Tibial nerve (tissue), 4 donors: ENCODE results near the gene LINGO1. TPM values are rescaled to one million over a fixed set of nuclear protein-coding genes. Genes with fewer than 3 reads are reported as not detected.

Experiments
- DNase-seq, 2 donors: peaks; one replicate each; pipeline ENCODE4 v3.0.0-alpha.2; 2019; ENCODE audit warnings: low spot score in 2 of 2
- H3K27ac ChIP-seq, 4 donors: fragments of 200-600 bp; sonication (generic) in 3 of 4; one replicate each; pipeline ENCODE4 v1.5.1; 2017 to 2019; ENCODE audit warnings: mild to moderate bottlenecking in 1 of 4
- H3K27me3 ChIP-seq, 2 donors: fragments of 200-600 bp; sonication (generic) in 1 of 2; one replicate each; pipeline versions ENCODE4 v1.5.1 to v1.6.0; 2017 to 2019
- H3K36me3 ChIP-seq, 3 donors: fragments of 200-600 bp; sonication (generic); one replicate each; pipeline ENCODE4 v1.5.1; 2018 to 2019
- H3K4me1 ChIP-seq, 4 donors: fragments of 200-600 bp; sonication (generic) in 3 of 4; one replicate each; pipeline ENCODE4 v1.5.1; 2017 to 2019
- H3K4me3 ChIP-seq, 4 donors: fragments of 200-600 bp; sonication (generic) in 3 of 4; one replicate each; pipeline ENCODE4 v1.5.1; 2017 to 2019; ENCODE audit warnings: mild to moderate bottlenecking in 1 of 4, moderate library complexity in 1 of 4
- H3K9me3 ChIP-seq, 4 donors: fragments of 200-600 bp; sonication (generic) in 3 of 4; one replicate each; pipeline ENCODE4 v1.5.1; 2017 to 2019
- EP300 ChIP-seq, 2 donors: sonication (generic); formaldehyde crosslinking; IDR thresholded peaks; one replicate each; pipeline ENCODE4 v1.6.1; 2017; ENCODE audit warnings: antibody characterized with exemption in 2 of 2, mild to moderate bottlenecking in 1 of 2
- POLR2A ChIP-seq, 2 donors: fragments of 450-650 bp; IDR thresholded peaks; one replicate each; pipeline ENCODE4 v1.6.1; 2017; ENCODE audit warnings: antibody characterized with exemption in 2 of 2, mild to moderate bottlenecking in 2 of 2, moderate library complexity in 2 of 2
- WGBS, 2 donors: methylation state at CpG; one replicate each; pipeline ENCODE4 v1.1.5; 2018; 5-methylcytosine and 5-hydroxymethylcytosine counted together
- total RNA-seq, 4 donors: library from RNA; depleted of rRNA; stranded (reverse); fragments of >200 nt; gene quantifications; one replicate each; pipeline ENCODE4 v1.1.0, GENCODE V29; 2016
- TF ChIP-seq, protein P1 (sequence below), 5 experiments: fragments of 200-600 bp in 3 of 5; fragments of 450-650 bp in 2 of 5; sonication (generic) in 3 of 5; IDR thresholded peaks; one replicate each; pipeline ENCODE4 v1.5.1; 2016 to 2019; ENCODE audit warnings: antibody characterized with exemption in 5 of 5, mild to moderate bottlenecking in 3 of 5, moderate library complexity in 2 of 5

Gene LINGO1
- total RNA-seq, 4 donors from 2014 or later: 0.42 to 2.4 (median 1.3) TPM

DNA sequence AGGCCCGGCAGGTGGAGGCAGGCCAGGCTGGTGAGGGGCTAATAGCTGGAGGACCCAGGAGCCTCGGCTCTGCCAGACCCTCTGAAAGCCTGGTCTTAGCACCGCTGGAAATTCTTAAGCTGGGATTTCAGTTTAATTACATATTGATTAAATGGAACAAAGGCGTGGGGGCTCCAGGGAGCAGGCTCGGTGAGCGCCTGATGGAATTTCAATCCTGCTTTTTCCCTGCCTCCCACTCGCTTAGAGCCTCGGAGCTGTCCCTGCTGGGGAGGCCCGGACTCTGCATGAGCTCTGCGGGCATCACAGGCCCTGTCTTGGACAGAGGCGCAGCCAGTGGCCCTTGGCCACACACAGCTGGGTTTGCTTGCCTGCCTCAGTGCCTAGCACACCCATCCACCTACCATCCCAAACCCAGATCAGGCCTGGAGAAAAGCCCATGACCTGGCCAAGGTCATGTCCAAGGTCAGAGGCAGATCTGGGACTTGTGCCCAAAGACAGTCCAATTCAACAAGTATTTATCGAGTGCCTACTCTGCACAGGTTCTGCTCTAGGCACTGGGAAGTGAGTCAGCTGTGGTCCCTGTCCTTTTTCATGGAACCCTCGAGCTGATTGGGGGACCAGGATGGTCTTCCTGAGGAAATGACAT is 40.6 kb downstream of the LINGO1 start:
- no peaks in the 10 kb centered on the region for H3K9me3 ChIP-seq
- TF ChIP-seq POLR2A (IDR thresholded peaks at IDR 0.05): no peak
- TF ChIP-seq, protein P1, sequence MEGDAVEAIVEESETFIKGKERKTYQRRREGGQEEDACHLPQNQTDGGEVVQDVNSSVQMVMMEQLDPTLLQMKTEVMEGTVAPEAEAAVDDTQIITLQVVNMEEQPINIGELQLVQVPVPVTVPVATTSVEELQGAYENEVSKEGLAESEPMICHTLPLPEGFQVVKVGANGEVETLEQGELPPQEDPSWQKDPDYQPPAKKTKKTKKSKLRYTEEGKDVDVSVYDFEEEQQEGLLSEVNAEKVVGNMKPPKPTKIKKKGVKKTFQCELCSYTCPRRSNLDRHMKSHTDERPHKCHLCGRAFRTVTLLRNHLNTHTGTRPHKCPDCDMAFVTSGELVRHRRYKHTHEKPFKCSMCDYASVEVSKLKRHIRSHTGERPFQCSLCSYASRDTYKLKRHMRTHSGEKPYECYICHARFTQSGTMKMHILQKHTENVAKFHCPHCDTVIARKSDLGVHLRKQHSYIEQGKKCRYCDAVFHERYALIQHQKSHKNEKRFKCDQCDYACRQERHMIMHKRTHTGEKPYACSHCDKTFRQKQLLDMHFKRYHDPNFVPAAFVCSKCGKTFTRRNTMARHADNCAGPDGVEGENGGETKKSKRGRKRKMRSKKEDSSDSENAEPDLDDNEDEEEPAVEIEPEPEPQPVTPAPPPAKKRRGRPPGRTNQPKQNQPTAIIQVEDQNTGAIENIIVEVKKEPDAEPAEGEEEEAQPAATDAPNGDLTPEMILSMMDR (IDR thresholded peaks at IDR 0.05): no peak
- no peak for TF ChIP-seq EP300 (IDR thresholded peaks at IDR 0.05)
- no peak for DNase-seq
- H3K27me3 ChIP-seq: no peaks in the 10 kb centered on the region
- WGBS, 2 donors: 62 to 77% methylated on average over 13 of the region's 13 CpGs
- H3K27ac ChIP-seq: no peak overlapping the region
- H3K4me1 ChIP-seq: no peaks in the 10 kb centered on the region
- H3K36me3 ChIP-seq: no peaks in the 10 kb centered on the region
- no peak overlapping the region for H3K4me3 ChIP-seq

DNA sequence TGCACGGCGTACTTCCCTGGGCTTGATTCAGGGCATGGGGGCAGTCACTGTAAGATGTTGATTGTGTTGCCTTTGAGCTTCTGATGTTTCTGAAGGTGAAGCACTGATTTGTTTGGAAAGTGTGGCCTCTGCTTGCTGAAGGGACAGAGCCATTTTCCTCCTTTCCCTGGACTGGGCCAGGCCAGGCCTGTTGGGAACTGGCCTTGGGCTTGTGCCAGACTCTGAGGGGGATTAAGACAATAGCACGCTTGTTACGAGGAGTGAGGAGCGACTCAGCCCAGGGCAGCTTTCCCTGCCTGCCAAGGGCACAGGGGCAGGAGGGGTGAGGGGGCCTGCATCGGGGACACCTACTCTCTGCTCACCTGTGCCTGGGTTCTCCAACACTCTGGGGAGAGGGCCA is 42.9 kb downstream of the LINGO1 start:
- Histone ChIP-seq H3K9me3 (no peaks in the 10 kb centered on the region), H3K36me3 (no peaks in the 10 kb centered on the region), H3K27me3 (no peaks in the 10 kb centered on the region), H3K4me1 (no peaks in the 10 kb centered on the region), H3K4me3 (no peak overlapping the region), H3K27ac (peak overlapping the region in 1 of 4 donors; percentile 36)
- DNase-seq: peak in 1 of 2 donors; percentile 42
- TF ChIP-seq POLR2A (IDR thresholded peaks at IDR 0.05) (no peak), EP300 (IDR thresholded peaks at IDR 0.05) (no peak)
- TF ChIP-seq, protein P1 (IDR thresholded peaks at IDR 0.05): no peak
- 33 to 34% methylated on average over 3 to 5 of the region's 6 CpGs for WGBS, 2 donors

DNA sequence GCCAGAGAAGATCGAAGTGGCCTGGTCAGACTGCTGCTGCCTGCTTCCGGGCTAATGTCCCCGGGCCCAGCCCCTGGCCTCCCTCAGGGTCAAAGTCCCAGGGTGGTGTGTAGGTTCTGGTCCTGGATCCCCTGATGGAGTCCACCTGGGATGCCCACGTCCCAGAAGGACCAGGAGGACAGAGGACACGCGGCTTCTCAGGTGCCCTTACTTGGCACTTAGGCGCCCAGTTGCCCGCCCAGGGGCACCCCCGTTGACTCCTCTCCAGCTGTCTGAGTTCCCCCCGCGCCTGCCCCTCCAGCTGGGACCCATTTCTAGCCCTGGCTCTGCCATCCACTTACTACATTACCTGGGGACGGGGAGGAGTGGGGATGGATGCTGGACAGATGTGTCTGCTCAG is 44.6 kb downstream of the LINGO1 start:
- Histone ChIP-seq H3K9me3 (no peaks in the 10 kb centered on the region), H3K27ac (no peak overlapping the region), H3K4me1 (no peaks in the 10 kb centered on the region), H3K27me3 (no peaks in the 10 kb centered on the region), H3K36me3 (no peaks in the 10 kb centered on the region), H3K4me3 (no peak overlapping the region)
- TF ChIP-seq POLR2A (IDR thresholded peaks at IDR 0.05): no peak
- WGBS, 2 donors: 80 to 92% methylated on average over 4 to 12 of the region's 12 CpGs
- DNase-seq: no peak

DNA sequence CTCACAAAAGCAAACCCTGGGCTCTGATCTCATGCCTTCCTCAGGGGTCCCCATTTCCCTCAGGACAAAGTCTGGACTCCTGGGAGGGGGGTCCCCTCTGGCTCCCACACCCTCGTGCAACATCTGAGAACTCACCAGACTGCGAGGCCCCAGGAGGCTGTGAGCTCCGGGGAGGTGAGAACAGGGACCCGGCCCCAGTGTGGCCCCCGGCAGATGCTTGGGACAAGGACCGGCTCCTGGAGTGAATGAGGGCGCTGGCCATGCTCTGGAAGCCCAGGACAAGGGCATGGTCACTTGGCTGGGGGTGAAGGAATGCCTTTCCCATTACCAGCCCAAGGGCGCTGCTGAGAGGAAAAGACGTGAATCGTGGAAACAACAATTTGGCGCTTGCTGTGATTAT is 48.0 kb downstream of the LINGO1 start:
- H3K9me3 ChIP-seq: no peaks in the 10 kb centered on the region
- no peak for DNase-seq
- no peak overlapping the region for H3K27ac ChIP-seq
- 81 to 82% methylated on average over 11 of the region's 11 CpGs for WGBS, 2 donors
- H3K4me1 ChIP-seq: no peaks in the 10 kb centered on the region
- H3K27me3 ChIP-seq: no peaks in the 10 kb centered on the region
- no peak for TF ChIP-seq EP300 (IDR thresholded peaks at IDR 0.05)
- TF ChIP-seq POLR2A (IDR thresholded peaks at IDR 0.05): no peak
- TF ChIP-seq, protein P1 (IDR thresholded peaks at IDR 0.05): no peak
- no peaks in the 10 kb centered on the region for H3K36me3 ChIP-seq
- H3K4me3 ChIP-seq: no peak overlapping the region

DNA sequence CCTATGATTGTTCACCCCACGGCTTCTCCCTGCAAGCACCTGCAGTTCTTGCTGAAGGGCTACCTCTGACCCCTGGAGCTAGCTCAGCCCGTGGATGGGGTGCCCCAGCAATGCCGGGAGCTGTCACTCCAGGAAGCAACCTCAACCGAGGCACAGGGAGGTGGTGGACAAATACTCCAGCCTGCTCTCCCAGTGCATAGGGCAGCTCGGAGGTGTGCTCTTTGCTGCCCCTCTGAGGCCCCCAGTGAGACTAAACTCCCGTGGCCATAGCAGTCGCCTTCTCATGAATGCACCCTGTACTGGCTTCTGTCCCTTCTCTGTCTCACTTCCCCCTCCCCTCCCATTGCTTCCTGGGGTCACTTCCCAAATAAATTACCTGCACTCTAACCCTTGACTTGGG is 48.5 kb downstream of the LINGO1 start:
- Histone ChIP-seq H3K36me3 (no peaks in the 10 kb centered on the region), H3K9me3 (no peaks in the 10 kb centered on the region), H3K4me3 (no peak overlapping the region), H3K4me1 (no peaks in the 10 kb centered on the region), H3K27me3 (no peaks in the 10 kb centered on the region), H3K27ac (no peak overlapping the region)
- DNase-seq: no peak
- WGBS, 2 donors: 52 to 76% methylated on average over 4 to 7 of the region's 7 CpGs
- no peak for TF ChIP-seq POLR2A (IDR thresholded peaks at IDR 0.05)
- no peak for TF ChIP-seq EP300 (IDR thresholded peaks at IDR 0.05)
- TF ChIP-seq, protein P1 (IDR thresholded peaks at IDR 0.05): no peak
